Vagina (tissue), 2 donors: ENCODE results near the gene BCL6B.

Source experiments
- POLR2A ChIP-seq, 2 donors: fragments of 450-650 bp; IDR thresholded peaks; one replicate each; pipeline ENCODE4 v1.6.1; 2017; ENCODE audit warnings: antibody characterized with exemption in 2 of 2, mild to moderate bottlenecking in 2 of 2, moderate library complexity in 2 of 2
- POLR2AphosphoS5 ChIP-seq, 2 donors: sonication (generic); formaldehyde crosslinking; IDR thresholded peaks; one replicate each; pipeline ENCODE4 v1.9.0; 2017; ENCODE audit warnings: antibody characterized with exemption in 2 of 2, mild to moderate bottlenecking in 2 of 2, low read depth in 1 of 2; ENCODE audit not compliant: insufficient read depth in 1 of 2
- TF ChIP-seq, protein P1 (sequence below), 3 experiments: fragments of 450-650 bp in 2 of 3; fragments of 200-600 bp in 1 of 3; sonication (generic) in 1 of 3; IDR thresholded peaks; one replicate each; pipeline ENCODE4 v1.5.1; 2017 to 2019; ENCODE audit warnings: antibody characterized with exemption in 3 of 3, mild to moderate bottlenecking in 2 of 3, moderate library complexity in 2 of 3

- TF ChIP-seq, protein P1, sequence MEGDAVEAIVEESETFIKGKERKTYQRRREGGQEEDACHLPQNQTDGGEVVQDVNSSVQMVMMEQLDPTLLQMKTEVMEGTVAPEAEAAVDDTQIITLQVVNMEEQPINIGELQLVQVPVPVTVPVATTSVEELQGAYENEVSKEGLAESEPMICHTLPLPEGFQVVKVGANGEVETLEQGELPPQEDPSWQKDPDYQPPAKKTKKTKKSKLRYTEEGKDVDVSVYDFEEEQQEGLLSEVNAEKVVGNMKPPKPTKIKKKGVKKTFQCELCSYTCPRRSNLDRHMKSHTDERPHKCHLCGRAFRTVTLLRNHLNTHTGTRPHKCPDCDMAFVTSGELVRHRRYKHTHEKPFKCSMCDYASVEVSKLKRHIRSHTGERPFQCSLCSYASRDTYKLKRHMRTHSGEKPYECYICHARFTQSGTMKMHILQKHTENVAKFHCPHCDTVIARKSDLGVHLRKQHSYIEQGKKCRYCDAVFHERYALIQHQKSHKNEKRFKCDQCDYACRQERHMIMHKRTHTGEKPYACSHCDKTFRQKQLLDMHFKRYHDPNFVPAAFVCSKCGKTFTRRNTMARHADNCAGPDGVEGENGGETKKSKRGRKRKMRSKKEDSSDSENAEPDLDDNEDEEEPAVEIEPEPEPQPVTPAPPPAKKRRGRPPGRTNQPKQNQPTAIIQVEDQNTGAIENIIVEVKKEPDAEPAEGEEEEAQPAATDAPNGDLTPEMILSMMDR (IDR thresholded peaks at IDR 0.05), result no peak
- TF ChIP-seq POLR2A (IDR thresholded peaks at IDR 0.05) (no peak), POLR2AphosphoS5 (IDR thresholded peaks at IDR 0.05; ENCODE audit: insufficient read depth in 1 of 2, low read depth in 1 of 2) (no peak)
These were observed 55.2 kb downstream of the BCL6B start for GRCh38 chr17:7077911-7078546.
